Measurements from ENCODE around the gene ZBTB17. TPM values are rescaled to one million over a fixed set of nuclear protein-coding genes. Genes with fewer than 3 reads are reported as not detected.

The ZBTB17 gene
- total and polyA plus RNA-seq, 2 of the 8 experiments (the other 6 are each of a cell fraction or from before 2014, with no cell fraction given), result 24.7 to 36.2 TPM

GRCh38 chr1:15963363-15963967, 12.4 kb downstream of the ZBTB17 start:
- ChIA-PET CTCF (ENCODE audit: partially characterized antibody) (interaction anchor here (1.0 to 1.7 kb wide), 6 partner anchors 9 to 172 kb away, joined by 3 to 4 read pairs (median 4); no protein-coding TSS in a partner anchor), POLR2A (ENCODE audit: partially characterized antibody) (interaction anchor here (0.6 to 1.3 kb wide), 2 partner anchors 9 to 13 kb away, joined by 3 to 4 read pairs; partner anchors contain the start of gene ZBTB17)
- H3K4ac ChIP-seq (replicated peaks; ENCODE audit: insufficient read length, low read depth, low read length), result no peak overlapping the region
- H3K27ac ChIP-seq (ENCODE audit: low read depth, low read length), result no peak overlapping the region
- no peak overlapping the region for H2AFZ ChIP-seq (ENCODE audit: low read length)
- no peak overlapping the region for H2AK5ac ChIP-seq (ENCODE audit: low read depth, low read length)
- no peak overlapping the region for H3K9ac ChIP-seq (replicated peaks in 1 of 4; ENCODE audit: extremely low read depth in 1 of 4, low read depth in 3 of 4, low read length in 3 of 4)
- FAIRE-seq, result no peak
- no peak overlapping the region for H3K4me2 ChIP-seq (ENCODE audit: insufficient read depth in 1 of 2, low read depth in 2 of 2, low read length in 2 of 2)
- no peak overlapping the region for H4K8ac ChIP-seq (ENCODE audit: extremely low read depth, insufficient read depth, low read length)
- H2BK5ac ChIP-seq (ENCODE audit: low read depth, low read length), result no peak overlapping the region
- no peak overlapping the region for H2BK120ac ChIP-seq (replicated peaks; ENCODE audit: low read depth, low read length)
- H4K20me1 ChIP-seq (replicated peaks in 1 of 2; ENCODE audit: control insufficient read depth in 1 of 2, insufficient read depth in 2 of 2, low read length in 2 of 2), result peaks cover 3 to 13% of the 10 kb centered on the region in 2 experiments
- H3K27me3 ChIP-seq (replicated peaks in 1 of 4; ENCODE audit: control insufficient read depth in 3 of 4, extremely low read depth in 1 of 4, insufficient read depth in 3 of 4, low read length in 3 of 4), result peaks cover 0 to 3% (median under 1%) of the 10 kb centered on the region in 4 experiments; a peak in 2 of 7 replicates
- no peak overlapping the region for H3K23ac ChIP-seq (ENCODE audit: insufficient read length)
- no peaks in the 10 kb centered on the region for H3K9me3 ChIP-seq (ENCODE audit: insufficient read depth in 2 of 2, low read depth in 1 of 2, low read length in 1 of 2)
- no peaks in the 10 kb centered on the region; a peak in 1 of 8 replicates for H3K36me3 ChIP-seq (ENCODE audit: control insufficient read depth in 2 of 4, insufficient read depth in 4 of 4, low read length in 3 of 4)
- H3K14ac ChIP-seq (ENCODE audit: insufficient read length), result no peak overlapping the region
- no peak for TF ChIP-seq CBX8 (IDR thresholded peaks at IDR 0.05; ENCODE audit: borderline replicate concordance, low read depth, low read length)
- peaks cover 0 to 6% (median 4%) of the 10 kb centered on the region in 4 experiments; a peak in 5 of 7 replicates for H3K4me1 ChIP-seq (replicated peaks in 1 of 4; ENCODE audit: control insufficient read depth in 3 of 4, insufficient read depth in 4 of 4, low read length in 3 of 4)
- no peak overlapping the region for H3K56ac ChIP-seq (replicated peaks; ENCODE audit: insufficient read length, low read depth, low read length)
- no peak overlapping the region for H2BK12ac ChIP-seq (ENCODE audit: low read depth, low read length)
- no peak overlapping the region for H2BK20ac ChIP-seq (ENCODE audit: low read length)
- H3K18ac ChIP-seq (ENCODE audit: extremely low read depth, low read length), result no peak overlapping the region
- H3K79me2 ChIP-seq (ENCODE audit: control insufficient read depth in 1 of 2, insufficient read depth in 2 of 2, low read length in 2 of 2), result peaks cover 0 to 3% of the 10 kb centered on the region in 2 experiments; a peak in 1 of 4 replicates
- H2BK15ac ChIP-seq (ENCODE audit: low read length), result no peak overlapping the region
- peaks cover 3% of the 10 kb centered on the region for H3K79me1 ChIP-seq (ENCODE audit: low read depth, low read length)
- H4K91ac ChIP-seq (replicated peaks; ENCODE audit: insufficient read length, low read length), result no peak overlapping the region
- no peak for DNase-seq (ENCODE audit: low read depth in 1 of 2, low spot score in 2 of 2)
- H4K5ac ChIP-seq (ENCODE audit: insufficient read length, low read depth, low read length), result no peak overlapping the region
- no peak overlapping the region for H3K4me3 ChIP-seq (ENCODE audit: extremely low read depth in 1 of 4, insufficient read depth in 2 of 4, low read depth in 3 of 4, low read length in 4 of 4)
- H3K23me2 ChIP-seq (ENCODE audit: low read depth, low read length), result no peaks in the 10 kb centered on the region; the same call in 1 of the 2 replicates

Data from H1 (cell line).